Vagina (tissue), 2 donors: ENCODE results near the gene SMIM1. TPM values are rescaled to one million over a fixed set of nuclear protein-coding genes. Genes with fewer than 3 reads are reported as not detected.
A peak's percentile ranks its signal among the peaks of the same experiment; 100 is the strongest.

ENCODE experiments used
- DNase-seq, 2 donors: peaks; one replicate each; pipeline ENCODE4 v3.0.0-alpha.2; 2017; ENCODE audit errors: extremely low spot score in 2 of 2
- H3K27ac ChIP-seq: fragments of 200-600 bp; sonication (generic); one replicate; pipeline ENCODE4 v1.5.1; 2019
- H3K27me3 ChIP-seq: fragments of 200-600 bp; sonication (generic); one replicate; pipeline ENCODE4 v1.5.1; 2019
- H3K36me3 ChIP-seq, 2 donors: fragments of 200-600 bp; sonication (generic); one replicate each; pipeline ENCODE4 v1.5.1; 2017 to 2019
- H3K4me1 ChIP-seq: fragments of 200-600 bp; sonication (generic); one replicate; pipeline ENCODE4 v1.5.1; 2019
- H3K4me3 ChIP-seq, 2 donors: fragments of 200-600 bp; sonication (generic); 1 replicate in 1 of 2; 2 replicates in 1 of 2; pipeline ENCODE4 v1.5.1; 2016 to 2019
- H3K9me3 ChIP-seq: fragments of 200-600 bp; sonication (generic); one replicate; pipeline ENCODE4 v1.5.1; 2019
- POLR2A ChIP-seq, 2 donors: fragments of 450-650 bp; IDR thresholded peaks; one replicate each; pipeline ENCODE4 v1.6.1; 2017; ENCODE audit warnings: antibody characterized with exemption in 2 of 2, mild to moderate bottlenecking in 2 of 2, moderate library complexity in 2 of 2
- POLR2AphosphoS5 ChIP-seq, 2 donors: sonication (generic); formaldehyde crosslinking; IDR thresholded peaks; one replicate each; pipeline ENCODE4 v1.9.0; 2017; ENCODE audit warnings: antibody characterized with exemption in 2 of 2, mild to moderate bottlenecking in 2 of 2, low read depth in 1 of 2; ENCODE audit not compliant: insufficient read depth in 1 of 2
- intact Hi-C: fragments of 100-400 bp; cut with DNase I; formaldehyde crosslinking; loops from one replicate; pipeline ENCODE4 v1.15.1; 2023
- total RNA-seq: library from RNA; depleted of rRNA; stranded (reverse); fragments of >200 nt; gene quantifications from one replicate; pipeline ENCODE4 v1.2.3, GENCODE V29; 2016
- TF ChIP-seq, protein P1 (sequence below), 3 experiments: fragments of 450-650 bp in 2 of 3; fragments of 200-600 bp in 1 of 3; sonication (generic) in 1 of 3; IDR thresholded peaks; one replicate each; pipeline ENCODE4 v1.5.1; 2017 to 2019; ENCODE audit warnings: antibody characterized with exemption in 3 of 3, mild to moderate bottlenecking in 2 of 3, moderate library complexity in 2 of 3

SMIM1 gene
- total RNA-seq, 1 donor from 2014 or later = not detected

DNA sequence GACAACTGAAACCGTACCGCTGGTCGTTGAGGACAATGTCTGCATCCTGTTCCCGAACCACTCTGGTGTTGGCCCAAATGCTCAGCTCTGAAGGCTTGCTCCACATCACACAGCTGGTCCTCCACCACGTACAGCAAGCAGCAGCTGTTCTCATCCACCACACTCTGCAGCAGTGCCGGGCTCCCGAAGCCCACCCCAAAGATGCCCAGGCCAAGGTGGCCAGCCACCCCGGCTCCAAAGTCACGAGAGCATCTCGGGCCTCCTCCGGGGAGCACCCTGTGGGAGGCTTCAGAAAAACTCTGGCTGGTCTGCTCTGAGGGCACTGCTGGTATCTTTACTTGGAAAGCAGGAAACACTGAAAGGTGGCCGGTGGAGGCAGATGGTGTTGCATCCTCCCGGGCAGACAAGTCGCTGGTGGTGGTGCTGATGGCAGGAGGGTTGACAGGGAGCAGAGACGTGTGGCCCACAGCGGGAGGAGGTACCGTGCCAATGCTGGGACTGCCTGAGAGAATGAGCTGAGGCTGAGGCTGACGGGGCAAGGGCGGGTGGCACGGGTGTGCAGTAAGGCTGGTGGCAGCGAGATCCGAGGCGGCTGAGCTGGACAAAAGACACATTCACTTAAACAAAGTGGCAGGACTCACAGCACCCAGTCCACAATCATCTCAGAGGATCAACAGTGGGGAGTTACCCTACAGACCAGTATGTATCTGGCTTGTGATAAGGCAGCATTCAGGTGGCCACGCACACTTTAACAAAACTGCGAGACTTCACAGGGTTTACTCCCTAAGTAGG lies 26.8 kb upstream of the SMIM1 start:
- H3K27me3 ChIP-seq = no peaks in the 10 kb centered on the region
- peaks cover 32% of the 10 kb centered on the region for H3K4me1 ChIP-seq
- DNase-seq = no peak
- H3K9me3 ChIP-seq = no peaks in the 10 kb centered on the region
- H3K4me3 ChIP-seq = peak overlapping the region in 1 of 2 donors; percentile 85
- intact Hi-C loops = no loop called here
- TF ChIP-seq, protein P1, sequence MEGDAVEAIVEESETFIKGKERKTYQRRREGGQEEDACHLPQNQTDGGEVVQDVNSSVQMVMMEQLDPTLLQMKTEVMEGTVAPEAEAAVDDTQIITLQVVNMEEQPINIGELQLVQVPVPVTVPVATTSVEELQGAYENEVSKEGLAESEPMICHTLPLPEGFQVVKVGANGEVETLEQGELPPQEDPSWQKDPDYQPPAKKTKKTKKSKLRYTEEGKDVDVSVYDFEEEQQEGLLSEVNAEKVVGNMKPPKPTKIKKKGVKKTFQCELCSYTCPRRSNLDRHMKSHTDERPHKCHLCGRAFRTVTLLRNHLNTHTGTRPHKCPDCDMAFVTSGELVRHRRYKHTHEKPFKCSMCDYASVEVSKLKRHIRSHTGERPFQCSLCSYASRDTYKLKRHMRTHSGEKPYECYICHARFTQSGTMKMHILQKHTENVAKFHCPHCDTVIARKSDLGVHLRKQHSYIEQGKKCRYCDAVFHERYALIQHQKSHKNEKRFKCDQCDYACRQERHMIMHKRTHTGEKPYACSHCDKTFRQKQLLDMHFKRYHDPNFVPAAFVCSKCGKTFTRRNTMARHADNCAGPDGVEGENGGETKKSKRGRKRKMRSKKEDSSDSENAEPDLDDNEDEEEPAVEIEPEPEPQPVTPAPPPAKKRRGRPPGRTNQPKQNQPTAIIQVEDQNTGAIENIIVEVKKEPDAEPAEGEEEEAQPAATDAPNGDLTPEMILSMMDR (IDR thresholded peaks at IDR 0.05) = no peak
- TF ChIP-seq POLR2AphosphoS5 (IDR thresholded peaks at IDR 0.05; ENCODE audit: insufficient read depth in 1 of 2, low read depth in 1 of 2) (no peak), POLR2A (IDR thresholded peaks at IDR 0.05) (no peak)
- no peak overlapping the region for H3K27ac ChIP-seq
- peaks cover 0 to 20% of the 10 kb centered on the region in 2 donors for H3K36me3 ChIP-seq

DNA sequence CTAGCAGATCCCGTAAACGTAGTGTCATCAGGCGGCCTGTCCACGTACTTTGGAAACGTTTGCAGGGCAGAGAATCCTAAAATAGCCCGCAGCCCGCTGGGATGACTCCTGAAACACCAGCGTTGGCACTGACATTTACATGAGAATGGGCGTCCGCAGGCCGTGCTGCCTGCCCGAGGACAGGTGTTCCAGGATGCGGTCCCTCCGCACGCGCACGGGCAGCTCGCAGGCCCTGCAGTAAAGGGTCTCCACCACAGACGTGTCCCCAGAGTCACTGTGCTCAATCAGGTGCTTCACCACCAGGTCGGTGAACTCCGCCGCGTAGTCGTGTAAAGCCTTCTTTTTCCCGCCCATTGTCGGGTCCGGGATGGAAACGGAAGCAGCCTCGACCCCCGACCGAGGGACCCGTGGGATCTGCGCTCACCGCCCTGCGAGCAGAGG lies 26.1 kb upstream of the SMIM1 start:
- intact Hi-C loops = no loop called here
- no peaks in the 10 kb centered on the region for H3K9me3 ChIP-seq
- peaks cover 0 to 18% of the 10 kb centered on the region in 2 donors for H3K36me3 ChIP-seq
- no peaks in the 10 kb centered on the region for H3K27me3 ChIP-seq
- no peak for DNase-seq
- H3K27ac ChIP-seq = no peak overlapping the region
- H3K4me1 ChIP-seq = peaks cover 32% of the 10 kb centered on the region
- peak overlapping the region; percentile 72 to 85 for H3K4me3 ChIP-seq
- TF ChIP-seq POLR2A (IDR thresholded peaks at IDR 0.05) (no peak), POLR2AphosphoS5 (IDR thresholded peaks at IDR 0.05; ENCODE audit: insufficient read depth in 1 of 2, low read depth in 1 of 2) (no peak)
- TF ChIP-seq, protein P1 (IDR thresholded peaks at IDR 0.05) = no peak

DNA sequence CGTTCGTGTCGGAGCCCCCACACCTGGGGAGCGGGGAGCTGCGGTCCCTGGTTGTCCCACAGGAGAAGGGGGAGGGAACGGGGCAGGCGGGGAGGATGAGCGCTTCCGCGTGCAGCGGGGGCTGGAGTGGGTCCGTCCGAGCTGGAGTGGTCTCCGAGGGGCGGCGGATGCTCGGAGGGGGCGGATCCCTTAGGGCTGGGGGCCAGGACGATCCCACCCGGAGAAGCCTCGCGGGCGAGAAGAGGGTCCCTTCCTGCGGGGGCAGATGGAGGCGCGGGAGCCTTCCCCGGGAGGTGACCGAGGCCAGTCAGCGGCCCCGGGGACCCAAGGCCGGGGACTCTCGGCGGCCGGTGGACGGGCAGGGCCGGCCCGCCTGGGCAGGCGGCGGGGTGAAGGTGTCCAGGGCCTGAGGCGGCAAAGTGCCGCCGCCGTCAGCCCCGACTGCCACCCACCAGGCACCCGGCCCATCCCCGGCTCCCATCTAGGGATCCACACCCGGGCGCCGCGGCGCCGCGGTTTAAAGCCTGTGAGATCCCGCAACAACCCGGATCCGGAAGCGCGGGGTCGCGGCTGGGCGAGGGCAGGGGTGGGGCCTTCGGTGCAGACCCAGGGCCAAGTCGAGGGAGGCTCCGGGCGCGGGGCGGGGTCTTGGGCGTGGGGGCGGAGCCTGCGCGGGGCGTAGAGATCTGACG lies 25.6 kb upstream of the SMIM1 start:
- Histone ChIP-seq H3K9me3 (no peaks in the 10 kb centered on the region), H3K4me1 (peaks cover 32% of the 10 kb centered on the region), H3K27me3 (no peaks in the 10 kb centered on the region), H3K4me3 (peak overlapping the region; percentile 72 to 85), H3K27ac (peak overlapping the region; percentile 35), H3K36me3 (peaks cover 0 to 12% of the 10 kb centered on the region in 2 donors)
- intact Hi-C loops = no loop called here
- no peak for DNase-seq
- TF ChIP-seq POLR2A (IDR thresholded peaks at IDR 0.05) (peak in 1 of 2 donors; percentile 16), POLR2AphosphoS5 (IDR thresholded peaks at IDR 0.05; ENCODE audit: insufficient read depth in 1 of 2, low read depth in 1 of 2) (peak in 1 of 2 donors; percentile 32)
- TF ChIP-seq, protein P1 (IDR thresholded peaks at IDR 0.05) = no peak

DNA sequence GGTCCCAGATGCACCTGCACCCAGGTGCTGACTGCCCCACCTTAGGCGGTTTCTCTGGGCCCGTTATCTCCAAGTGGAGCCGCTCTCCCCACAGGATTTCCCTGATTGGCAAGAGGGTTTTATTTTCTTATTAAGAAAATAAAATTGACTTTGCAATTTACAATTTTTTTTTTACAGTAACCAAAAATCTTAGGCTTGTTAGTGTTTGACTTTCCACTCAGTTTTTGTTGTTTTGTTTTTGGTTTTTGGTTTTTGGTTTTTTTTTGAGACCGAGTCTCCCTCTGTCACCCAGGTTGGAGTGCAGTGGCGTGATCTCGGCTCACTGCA lies 25.1 kb upstream of the SMIM1 start:
- intact Hi-C loops = no loop called here
- TF ChIP-seq POLR2A (IDR thresholded peaks at IDR 0.05) (no peak), POLR2AphosphoS5 (IDR thresholded peaks at IDR 0.05; ENCODE audit: insufficient read depth in 1 of 2, low read depth in 1 of 2) (no peak)
- TF ChIP-seq, protein P1 (IDR thresholded peaks at IDR 0.05) = no peak
- H3K27ac ChIP-seq = peak overlapping the region; percentile 35

More for the DNA sequence above, 25.1 kb upstream of the SMIM1 start:
- Histone ChIP-seq H3K4me1 (peaks cover 32% of the 10 kb centered on the region), H3K27me3 (no peaks in the 10 kb centered on the region), H3K36me3 (peaks cover 0 to 7% of the 10 kb centered on the region in 2 donors), H3K4me3 (peak overlapping the region; percentile 72 to 85), H3K9me3 (no peaks in the 10 kb centered on the region)
- DNase-seq = no peak
